CD4-positive, alpha-beta memory T cell (primary cell): ENCODE results near the gene ADSS1. TPM values are rescaled to one million over a fixed set of nuclear protein-coding genes. Genes with fewer than 3 reads are reported as not detected.

Source experiments
- CTCF ChIA-PET: fragments of 350-600 bp; sonication (Branson Sonifier 250); formaldehyde crosslinking; loops from one replicate; lab custom pipeline; 2021; ENCODE audit warnings: inconsistent platforms; ENCODE audit not compliant: partially characterized antibody; lab: Charles Lee
- POLR2A ChIA-PET: fragments of 350-600 bp; sonication (Branson Sonifier 250); formaldehyde crosslinking; loops from one replicate; lab custom pipeline; 2021; ENCODE audit not compliant: partially characterized antibody; lab: Charles Lee
- DNase-seq, 5 donors: peaks; one replicate each; pipeline versions ENCODE4 v3.0.0 to v3.0.0-alpha.2; 2020 to 2022; ENCODE audit warnings: mixed read lengths in 1 of 5
- H3K27ac ChIP-seq: one replicate; pipeline ENCODE4 v1.7.0; 2013; ENCODE audit warnings: low read depth, low read length
- H3K27me3 ChIP-seq: 2 replicates; pipeline ENCODE4 v1.7.0; 2013; ENCODE audit warnings: mild to moderate bottlenecking, low read length, moderate library complexity; ENCODE audit not compliant: insufficient read depth
- H3K36me3 ChIP-seq: 2 replicates; pipeline ENCODE4 v1.7.0; 2013; ENCODE audit warnings: mild to moderate bottlenecking, low read length, moderate library complexity; ENCODE audit not compliant: insufficient read depth
- H3K4me1 ChIP-seq: 2 replicates; pipeline ENCODE4 v1.7.0; 2013; ENCODE audit warnings: mild to moderate bottlenecking, low read length, moderate library complexity; ENCODE audit not compliant: insufficient read depth
- H3K4me3 ChIP-seq, 2 donors: one replicate each; pipeline ENCODE4 v1.7.0; 2013; ENCODE audit warnings: low read length in 2 of 2, mild to moderate bottlenecking in 1 of 2
- H3K9me3 ChIP-seq, 2 donors: one replicate each; pipeline ENCODE4 v1.7.0; 2013; ENCODE audit warnings: low read length in 2 of 2, control low read depth in 1 of 2; ENCODE audit not compliant: control insufficient read depth in 1 of 2
- H3K27ac Mint-ChIP-seq, 7 donors: one replicate each; pipeline ENCODE4 v1.8.0; 2020 to 2021; ENCODE audit warnings: mixed read lengths in 7 of 7, mild to moderate bottlenecking in 6 of 7, inconsistent platforms in 3 of 7, moderate library complexity in 3 of 7
- H3K27me3 Mint-ChIP-seq, 2 donors: one replicate each; pipeline ENCODE4 v1.8.0; 2020 to 2021; ENCODE audit warnings: mixed read lengths in 2 of 2
- H3K36me3 Mint-ChIP-seq, 2 donors: one replicate each; pipeline ENCODE4 v1.8.0; 2020 to 2021; ENCODE audit warnings: mixed read lengths in 2 of 2, inconsistent platforms in 1 of 2, mild to moderate bottlenecking in 1 of 2
- H3K4me1 Mint-ChIP-seq, 4 donors: one replicate each; pipeline ENCODE4 v1.8.0; 2020 to 2021; ENCODE audit warnings: mixed read lengths in 4 of 4, mild to moderate bottlenecking in 1 of 4
- H3K4me3 Mint-ChIP-seq, 8 donors: one replicate each; pipeline ENCODE4 v1.8.0; 2020 to 2021; ENCODE audit warnings: mixed read lengths in 8 of 8, mild to moderate bottlenecking in 7 of 8, moderate library complexity in 6 of 8, inconsistent platforms in 3 of 8
- H3K9me3 Mint-ChIP-seq, 8 donors: one replicate each; pipeline ENCODE4 v1.8.0; 2020 to 2021; ENCODE audit warnings: mixed read lengths in 8 of 8, mild to moderate bottlenecking in 5 of 8, inconsistent platforms in 3 of 8, moderate library complexity in 1 of 8
- intact Hi-C: fragments of 100-400 bp; cut with micrococcal nuclease; formaldehyde crosslinking; loops from one replicate; pipeline ENCODE4 v1.15.1; 2023
- polyA plus RNA-seq, 2 donors: library from polyadenylated mRNA; unstranded; fragments of 300-500 nt; fragmentation: Illumina TruSeq; gene quantifications; one replicate each; pipeline ENCODE4 v1.2.3, GENCODE V29; 2021
- total RNA-seq, 2 experiments: library from RNA; stranded (reverse); gene quantifications; one replicate each; pipeline ENCODE4 v1.2.3, GENCODE V29; 2021

The ADSS1 gene
- total and polyA plus RNA-seq, 4 experiments from 2014 or later, result 0.16 to 1.8 (median 1.5) TPM

DNA sequence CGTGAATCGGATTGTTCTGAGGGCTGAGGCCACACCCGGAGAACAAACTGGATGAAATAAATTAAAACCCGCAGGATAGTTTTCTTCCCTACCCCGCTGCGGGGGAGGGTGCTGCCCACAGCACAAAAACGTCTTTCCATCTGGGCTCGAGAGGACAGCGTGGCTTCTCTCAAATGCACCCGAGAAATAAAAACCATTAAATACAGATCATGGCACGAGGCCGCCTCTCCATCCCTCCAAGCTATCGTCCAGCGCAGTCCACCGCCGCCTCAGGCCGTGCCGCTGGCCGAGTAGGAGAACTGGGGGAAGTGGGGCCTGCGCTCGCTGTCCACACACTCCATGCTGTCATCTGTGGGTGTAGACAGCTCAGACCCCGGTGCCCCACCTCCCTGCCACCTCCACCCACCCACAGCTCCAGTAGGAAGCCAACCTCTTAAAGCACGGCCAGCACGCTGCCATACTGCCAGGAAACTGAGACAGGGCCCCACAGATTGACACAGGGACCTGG, 46.1 kb downstream of the ADSS1 start:
- Mint-ChIP-seq H3K27me3 (no peaks in the 10 kb centered on the region), H3K4me3 (no peak overlapping the region), H3K4me1 (peaks cover 0 to 4% (median under 1%) of the 10 kb centered on the region in 4 donors), H3K27ac (peak overlapping the region in 4 of 7 donors; percentile 22 to 48 (median 36)), H3K9me3 (no peaks in the 10 kb centered on the region), H3K36me3 (peaks cover 14 to 19% of the 10 kb centered on the region in 2 donors)
- Histone ChIP-seq H3K27me3 (no peaks in the 10 kb centered on the region), H3K9me3 (no peaks in the 10 kb centered on the region), H3K27ac (no peak overlapping the region), H3K4me1 (peaks cover 3% of the 10 kb centered on the region), H3K4me3 (no peak overlapping the region), H3K36me3 (peaks cover 13% of the 10 kb centered on the region)
- ChIA-PET CTCF (interaction anchor here (2.3 to 10.5 kb wide), 2 partner anchors 57 to 101 kb away, joined by 12 to 144 read pairs; no protein-coding TSS in a partner anchor), POLR2A (interaction anchor here (0.9 to 1.8 kb wide), 4 partner anchors 15 to 56 kb away, joined by 3 to 7 read pairs (median 3); no protein-coding TSS in a partner anchor)
- intact Hi-C loops, result no loop called here
- DNase-seq, result no peak

DNA sequence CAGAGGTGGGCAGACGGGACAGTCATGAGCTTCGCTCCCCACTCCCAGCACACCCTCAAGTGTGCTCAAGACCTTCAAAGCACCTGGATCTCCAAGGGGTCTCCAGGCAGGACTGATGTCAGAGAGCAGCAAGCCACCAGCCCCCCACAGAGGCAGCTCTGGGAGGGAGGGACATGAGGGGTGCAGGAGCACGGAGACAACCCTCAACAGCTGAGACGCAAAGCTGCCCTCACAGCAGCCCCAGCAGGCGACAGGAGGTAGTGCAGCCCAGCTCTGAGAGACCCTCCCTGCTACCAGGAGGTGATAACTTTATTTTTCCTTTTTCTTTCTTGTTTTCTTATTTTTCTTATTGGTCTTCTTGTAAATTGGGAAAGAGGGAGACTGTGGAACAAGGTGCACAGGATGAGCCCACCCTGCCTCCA, 46.8 kb downstream of the ADSS1 start:
- intact Hi-C loops, result no loop called here
- peaks cover 3% of the 10 kb centered on the region for H3K4me1 ChIP-seq
- no peak overlapping the region for H3K4me3 Mint-ChIP-seq
- no peaks in the 10 kb centered on the region for H3K27me3 Mint-ChIP-seq
- POLR2A ChIA-PET, result interaction anchor here (1.1 to 1.8 kb wide), 3 partner anchors 16 to 55 kb away, joined by 3 to 7 read pairs (median 3); no protein-coding TSS in a partner anchor
- CTCF ChIA-PET, result interaction anchor here (10.5 kb wide), 1 partner anchor 56 kb away, joined by 144 read pairs; no protein-coding TSS in a partner anchor
- no peak for DNase-seq
- no peaks in the 10 kb centered on the region for H3K9me3 ChIP-seq
- peak overlapping the region in 1 of 7 donors; percentile 60 for H3K27ac Mint-ChIP-seq
- H3K9me3 Mint-ChIP-seq, result no peaks in the 10 kb centered on the region
- no peaks in the 10 kb centered on the region for H3K27me3 ChIP-seq
- H3K36me3 Mint-ChIP-seq, result peaks cover 14 to 19% of the 10 kb centered on the region in 2 donors
- H3K4me3 ChIP-seq, result no peak overlapping the region
- H3K36me3 ChIP-seq, result peaks cover 13% of the 10 kb centered on the region
- H3K4me1 Mint-ChIP-seq, result peaks cover 0 to 4% (median under 1%) of the 10 kb centered on the region in 4 donors
- no peak overlapping the region for H3K27ac ChIP-seq

- ChIA-PET CTCF (interaction anchor here (10.5 kb wide), 1 partner anchor 56 kb away, joined by 144 read pairs; no protein-coding TSS in a partner anchor), POLR2A (interaction anchor here (1.1 to 1.8 kb wide), 3 partner anchors 17 to 55 kb away, joined by 3 to 7 read pairs (median 3); no protein-coding TSS in a partner anchor)
- H3K27ac ChIP-seq, result no peak overlapping the region
- peaks cover 14 to 22% of the 10 kb centered on the region in 2 donors for H3K36me3 Mint-ChIP-seq
- DNase-seq, result no peak
- H3K27ac Mint-ChIP-seq, result peak overlapping the region in 1 of 7 donors; percentile 60
- intact Hi-C loops, result no loop called here
- no peak overlapping the region for H3K4me3 ChIP-seq
- peaks cover 0 to 4% (median under 1%) of the 10 kb centered on the region in 4 donors for H3K4me1 Mint-ChIP-seq
- H3K27me3 ChIP-seq, result no peaks in the 10 kb centered on the region
- no peaks in the 10 kb centered on the region for H3K27me3 Mint-ChIP-seq
- H3K4me1 ChIP-seq, result peaks cover 3% of the 10 kb centered on the region
- H3K36me3 ChIP-seq, result peaks cover 13% of the 10 kb centered on the region
- no peaks in the 10 kb centered on the region for H3K9me3 ChIP-seq
- no peaks in the 10 kb centered on the region for H3K9me3 Mint-ChIP-seq
- no peak overlapping the region for H3K4me3 Mint-ChIP-seq
These were observed 47.3 kb downstream of the ADSS1 start for GRCh38 chr14:104771374-104771773.

GRCh38 chr14:104771918-104772706, 48.1 kb downstream of the ADSS1 start:
- no peaks in the 10 kb centered on the region for H3K9me3 ChIP-seq
- H3K4me1 ChIP-seq, result peaks cover 3% of the 10 kb centered on the region
- Mint-ChIP-seq H3K4me1 (peaks cover 0 to 4% (median under 1%) of the 10 kb centered on the region in 4 donors), H3K4me3 (no peak overlapping the region), H3K36me3 (peaks cover 14 to 27% of the 10 kb centered on the region in 2 donors), H3K27ac (peak overlapping the region in 1 of 7 donors; percentile 12), H3K27me3 (no peaks in the 10 kb centered on the region), H3K9me3 (no peaks in the 10 kb centered on the region)
- no peak for DNase-seq
- no peak overlapping the region for H3K4me3 ChIP-seq
- H3K27ac ChIP-seq, result no peak overlapping the region
- intact Hi-C loops, result no loop called here
- peaks cover 13% of the 10 kb centered on the region for H3K36me3 ChIP-seq
- H3K27me3 ChIP-seq, result no peaks in the 10 kb centered on the region
- CTCF ChIA-PET, result interaction anchor here (10.5 kb wide), 1 partner anchor 55 kb away, joined by 144 read pairs; no protein-coding TSS in a partner anchor
- POLR2A ChIA-PET, result no interaction called here

GRCh38 chr14:104772707-104773504, 48.9 kb downstream of the ADSS1 start:
- no peaks in the 10 kb centered on the region for H3K9me3 ChIP-seq
- no peak for DNase-seq
- H3K36me3 ChIP-seq, result peaks cover 13% of the 10 kb centered on the region
- CTCF ChIA-PET, result interaction anchor here (0.6 to 10.5 kb wide), 2 partner anchors 54 to 272 kb away, joined by 3 to 144 read pairs; no protein-coding TSS in a partner anchor
- H3K27ac Mint-ChIP-seq, result no peak overlapping the region
- peaks cover 0 to 4% (median under 1%) of the 10 kb centered on the region in 4 donors for H3K4me1 Mint-ChIP-seq
- POLR2A ChIA-PET, result no interaction called here
- H3K9me3 Mint-ChIP-seq, result no peaks in the 10 kb centered on the region
- H3K27ac ChIP-seq, result no peak overlapping the region
- H3K4me3 Mint-ChIP-seq, result no peak overlapping the region
- intact Hi-C loops, result no loop called here
- H3K4me1 ChIP-seq, result peaks cover 3% of the 10 kb centered on the region
- no peaks in the 10 kb centered on the region for H3K27me3 Mint-ChIP-seq
- H3K36me3 Mint-ChIP-seq, result peaks cover 14 to 29% of the 10 kb centered on the region in 2 donors
- no peak overlapping the region for H3K4me3 ChIP-seq
- no peaks in the 10 kb centered on the region for H3K27me3 ChIP-seq

- no peak overlapping the region for H3K27ac ChIP-seq
- no peaks in the 10 kb centered on the region for H3K27me3 ChIP-seq
- intact Hi-C loops, result no loop called here
- no peak for DNase-seq
- H3K9me3 Mint-ChIP-seq, result no peaks in the 10 kb centered on the region
- no peaks in the 10 kb centered on the region for H3K4me1 Mint-ChIP-seq
- H3K4me1 ChIP-seq, result no peaks in the 10 kb centered on the region
- H3K4me3 Mint-ChIP-seq, result no peak overlapping the region
- no peaks in the 10 kb centered on the region for H3K9me3 ChIP-seq
- H3K36me3 Mint-ChIP-seq, result peaks cover 14 to 29% of the 10 kb centered on the region in 2 donors
- ChIA-PET POLR2A (no interaction called here), CTCF (no interaction called here)
- H3K36me3 ChIP-seq, result peaks cover 13% of the 10 kb centered on the region
- no peak overlapping the region for H3K27ac Mint-ChIP-seq
- H3K27me3 Mint-ChIP-seq, result no peaks in the 10 kb centered on the region
- H3K4me3 ChIP-seq, result no peak overlapping the region
These were observed 49.8 kb downstream of the ADSS1 start for GRCh38 chr14:104773505-104774452.
